HCT116 (cell line): Measurements from ENCODE around the gene TRIM10. TPM values are rescaled to one million over a fixed set of nuclear protein-coding genes. Genes with fewer than 3 reads are reported as not detected.
"Not testable (repeated sequence)": the region's sequence is repeated elsewhere in the genome, so short reads cannot be mapped to it uniquely, and the experiment has no call there.

Experiments
- ATAC-seq: fragments of 200-7000 bp; cut with Tn5 transposase; 2 replicates; pipeline ENCODE4 v1.9.1; 2020; ENCODE audit warnings: mild to moderate bottlenecking, moderate library complexity
- BruUV-seq: library from RNA; stranded (reverse); fragments of 400-500 nt; replicated peaks from 2 replicates; lab custom pipeline; 2021; lab: Mats Ljungman, UMichigan
- CTCF ChIA-PET: fragments of 300-600 bp; sonication (Branson Sonifier 250); formaldehyde crosslinking; loops from one replicate; lab custom pipeline; 2021; ENCODE audit warnings: antibody characterized with exemption; lab: Charles Lee
- POLR2A ChIA-PET: fragments of 300-600, 350-600 bp; sonication (Branson Sonifier 250); formaldehyde crosslinking; loops from one replicate; lab custom pipeline; 2021; ENCODE audit warnings: antibody characterized with exemption; lab: Charles Lee
- RAD21 ChIA-PET, 2 experiments: fragments of 300-600 bp; sonication (Branson Sonifier 250); formaldehyde crosslinking; loops; one replicate each; lab custom pipeline; 2023; ENCODE audit warnings: low total read pairs in 2 of 2; ENCODE audit not compliant: uncharacterized antibody in 2 of 2, unreplicated experiment in 2 of 2, low non-redundant PET in 1 of 2; lab: Charles Lee
- DNase-seq: peaks from one replicate; pipeline ENCODE4 v3.0.0-alpha.2; 2010; ENCODE audit warnings: low read depth, low spot score
- H2AFZ ChIP-seq: fragments of 200-600 bp; shearing (Covaris generic), sonication (generic); 2 replicates; pipeline ENCODE4 v1.6.1; 2017; ENCODE audit warnings: low read depth, mixed run types, mixed read lengths, antibody characterized with exemption, low read length; ENCODE audit not compliant: poor library complexity, severe bottlenecking
- H3K27ac ChIP-seq: 2 replicates; pipeline ENCODE4 v1.5.1; 2012; ENCODE audit warnings: low read depth, low read length
- H3K27me3 ChIP-seq: fragments of 200-600 bp; sonication (generic); 2 replicates; pipeline ENCODE4 v1.6.1; 2016; ENCODE audit warnings: mixed run types, low read length, mixed read lengths; ENCODE audit not compliant: insufficient read depth
- H3K36me3 ChIP-seq, 2 experiments: fragments of 200-500 bp in 1 of 2; fragments of 200-600 bp in 1 of 2; sonication (Bioruptor generic) in 1 of 2; sonication (generic) in 1 of 2; 2 replicates each; pipeline versions ENCODE4 v1.5.1 to v1.6.1; 2014 to 2016; ENCODE audit warnings: low read length in 2 of 2, inconsistent platforms in 1 of 2, mixed read lengths in 1 of 2, mixed run types in 1 of 2; ENCODE audit not compliant: insufficient read depth in 2 of 2, control insufficient read depth in 1 of 2
- H3K4me1 ChIP-seq, 2 experiments: fragments of 200-600 bp in 1 of 2; sonication (generic) in 1 of 2; 2 replicates each; pipeline versions ENCODE4 v1.5.1 to v1.6.1; 2012 to 2017; ENCODE audit warnings: low read length in 2 of 2, inconsistent platforms in 1 of 2, mild to moderate bottlenecking in 1 of 2, mixed read lengths in 1 of 2, mixed run types in 1 of 2, moderate library complexity in 1 of 2; ENCODE audit not compliant: insufficient read depth in 2 of 2, control insufficient read depth in 1 of 2
- H3K4me2 ChIP-seq: fragments of 200-600 bp; sonication (generic); 2 replicates; pipeline ENCODE4 v1.6.1; 2017; ENCODE audit warnings: mixed run types, low read length, mixed read lengths
- H3K4me3 ChIP-seq, 2 experiments: fragments of 200-600 bp in 1 of 2; sonication (generic) in 1 of 2; replicated peaks in 1 of 2; 2 replicates each; pipeline ENCODE4 v1.5.1; 2011 to 2016; ENCODE audit warnings: low read length in 2 of 2, control low read depth in 1 of 2, low read depth in 1 of 2, mild to moderate bottlenecking in 1 of 2, mixed read lengths in 1 of 2, mixed run types in 1 of 2
- H3K79me2 ChIP-seq: fragments of 200-600 bp; sonication (generic); 2 replicates; pipeline ENCODE4 v1.6.1; 2017; ENCODE audit warnings: mild to moderate bottlenecking, mixed run types, low read length, moderate library complexity, mixed read lengths; ENCODE audit not compliant: insufficient read depth
- H3K9ac ChIP-seq: fragments of 200-600 bp; sonication (generic); 2 replicates; pipeline ENCODE4 v1.6.1; 2016; ENCODE audit warnings: low read length, mixed read lengths
- H3K9me2 ChIP-seq: fragments of 200-600 bp; sonication (generic), shearing (Covaris generic); 2 replicates; pipeline ENCODE4 v1.6.1; 2017; ENCODE audit warnings: mixed run types, mild to moderate bottlenecking, moderate library complexity; ENCODE audit not compliant: insufficient read depth
- H3K9me3 ChIP-seq, 2 experiments: fragments of 200-500 bp in 1 of 2; fragments of 200-600 bp in 1 of 2; sonication (Bioruptor generic) in 1 of 2; sonication (generic) in 1 of 2; 2 replicates each; pipeline ENCODE4 v1.6.1; 2014 to 2017; ENCODE audit warnings: low read length in 2 of 2, mixed read lengths in 2 of 2, inconsistent platforms in 1 of 2, low read depth in 1 of 2, mild to moderate bottlenecking in 1 of 2, mixed run types in 1 of 2, moderate library complexity in 1 of 2; ENCODE audit not compliant: control insufficient read depth in 1 of 2, insufficient read depth in 1 of 2
- H4K20me1 ChIP-seq: fragments of 200-600 bp; sonication (generic), shearing (Covaris generic); 2 replicates; pipeline ENCODE4 v1.6.1; 2017; ENCODE audit warnings: mixed run types, mild to moderate bottlenecking, moderate library complexity; ENCODE audit not compliant: insufficient read depth
- CBX3 ChIP-seq: IDR thresholded peaks from 2 replicates; pipeline ENCODE4 v1.6.1; 2012; ENCODE audit warnings: low read depth
- CTCF ChIP-seq, 3 experiments: fragments of 200-600 bp in 1 of 3; sonication (generic) in 1 of 3; IDR thresholded peaks in 2 of 3; conservative IDR thresholded peaks in 1 of 3; 2 replicates each; pipeline ENCODE4 v1.5.1; 2012 to 2017; ENCODE audit warnings: low read depth in 2 of 3, low read length in 2 of 3, antibody characterized with exemption in 1 of 3, borderline replicate concordance in 1 of 3, control low read depth in 1 of 3, mild to moderate bottlenecking in 1 of 3, mixed read lengths in 1 of 3, mixed run types in 1 of 3, moderate library complexity in 1 of 3; ENCODE audit not compliant: insufficient read depth in 1 of 3
- EZH2phosphoT487 ChIP-seq: fragments of 200-600 bp; IDR thresholded peaks from 2 replicates; pipeline ENCODE4 v1.6.1; 2018; ENCODE audit warnings: antibody characterized with exemption, borderline replicate concordance
- JUND ChIP-seq: IDR thresholded peaks from 2 replicates; pipeline ENCODE4 v1.6.1; 2012
- POLR2A ChIP-seq: IDR thresholded peaks from 2 replicates; pipeline ENCODE4 v1.7.0; 2011; ENCODE audit warnings: borderline replicate concordance; ENCODE audit not compliant: insufficient read depth, insufficient read length; ENCODE audit errors: extremely low read depth
- POLR2AphosphoS5 ChIP-seq: IDR thresholded peaks from 2 replicates; pipeline ENCODE4 v1.6.1; 2011; ENCODE audit warnings: mild to moderate bottlenecking, low read depth, low read length, moderate library complexity
- RAD21 ChIP-seq: IDR thresholded peaks from 2 replicates; pipeline ENCODE4 v1.6.1; 2012; ENCODE audit warnings: low read depth, mild to moderate bottlenecking
- REST ChIP-seq: IDR thresholded peaks from 2 replicates; pipeline ENCODE4 v1.6.1; 2012; ENCODE audit warnings: low read depth
- TCF7L2 ChIP-seq: IDR thresholded peaks from 2 replicates; pipeline ENCODE4 v1.7.0; 2011; ENCODE audit warnings: borderline replicate concordance, inconsistent platforms; ENCODE audit not compliant: insufficient read depth, insufficient read length; ENCODE audit errors: extremely low read depth
- YY1 ChIP-seq: IDR thresholded peaks from 2 replicates; pipeline ENCODE4 v1.6.1; 2011; ENCODE audit warnings: low read length, low read depth, moderate library complexity, mild to moderate bottlenecking; ENCODE audit not compliant: insufficient replicate concordance; ENCODE audit errors: extremely low read depth
- ZFX ChIP-seq: fragments of 450-650 bp; IDR thresholded peaks from 2 replicates; pipeline ENCODE4 v1.6.1; 2017
- ZNF274 ChIP-seq: fragments of 200-500 bp; sonication (Bioruptor generic); IDR thresholded peaks from 2 replicates; pipeline ENCODE4 v1.6.1; 2014; ENCODE audit warnings: mild to moderate bottlenecking, low read depth, low read length, inconsistent platforms
- intact Hi-C: fragments of 100-400 bp; cut with micrococcal nuclease; formaldehyde crosslinking; loops from 2 replicates; pipeline ENCODE4 v1.10.0; 2022
- total RNA-seq: library from RNA; stranded (reverse); gene quantifications from one replicate; pipeline ENCODE4 v1.2.1, GENCODE V29; 2021; ENCODE audit not compliant: unreplicated experiment
- TF ChIP-seq, protein P1 (sequence below): IDR thresholded peaks from 2 replicates; pipeline ENCODE4 v1.6.1; 2012

The TRIM10 gene
- total RNA-seq, 1 experiment from 2014 or later = 0.98 TPM

- Histone ChIP-seq H3K27me3 (no peaks in the 10 kb centered on the region), H3K27ac (no peak overlapping the region), H3K9ac (no peak overlapping the region), H3K79me2 (no peaks in the 10 kb centered on the region), H3K4me3 (no peak overlapping the region), H3K9me2 (no peaks in the 10 kb centered on the region), H3K9me3 (no peaks in the 10 kb centered on the region), H2AFZ (no peak overlapping the region), H3K36me3 (no peaks in the 10 kb centered on the region), H4K20me1 (no peaks in the 10 kb centered on the region), H3K4me1 (no peaks in the 10 kb centered on the region), H3K4me2 (no peak overlapping the region)
- CTCF ChIA-PET = interaction anchor here (1.1 kb wide), 1 partner anchor 12 kb away, joined by 6 read pairs; no protein-coding TSS in a partner anchor
- intact Hi-C loops = no loop called here
- ATAC-seq (no peak), DNase-seq (no peak)
- BruUV-seq = no TSS peak
- TF ChIP-seq CBX3 (no peak), TCF7L2 (no peak), REST (no peak), RAD21 (no peak), POLR2A (no peak), JUND (no peak), YY1 (no peak), CTCF (IDR thresholded peaks at IDR 0.05 in 2 of 3, conservative IDR thresholded peaks at IDR 0.05 in 1 of 3; ENCODE audit: borderline replicate concordance in 1 of 3, insufficient read depth in 1 of 3, low read depth in 2 of 3, low read length in 2 of 3) (no peak), EZH2phosphoT487 (no peak), ZFX (no peak), ZNF274 (no peak), POLR2AphosphoS5 (no peak)
- TF ChIP-seq, protein P1, sequence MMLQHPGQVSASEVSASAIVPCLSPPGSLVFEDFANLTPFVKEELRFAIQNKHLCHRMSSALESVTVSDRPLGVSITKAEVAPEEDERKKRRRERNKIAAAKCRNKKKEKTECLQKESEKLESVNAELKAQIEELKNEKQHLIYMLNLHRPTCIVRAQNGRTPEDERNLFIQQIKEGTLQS = no peak
- RAD21 ChIA-PET = no interaction called here
- POLR2A ChIA-PET = interaction anchor here (0.7 kb wide), 1 partner anchor 102 kb away, joined by 3 read pairs; no protein-coding TSS in a partner anchor
These were observed 18.3 kb downstream of the TRIM10 start for GRCh38 chr6:30142665-30143064.

- H3K9me3 ChIP-seq, DNase-seq, H3K27me3 ChIP-seq, RAD21 ChIA-PET, H3K4me2 ChIP-seq, H3K9me2 ChIP-seq, H3K4me3 ChIP-seq, ATAC-seq, H4K20me1 ChIP-seq, BruUV-seq, H3K4me1 ChIP-seq, H2AFZ ChIP-seq, POLR2A ChIA-PET, H3K9ac ChIP-seq, H3K36me3 ChIP-seq, H3K79me2 ChIP-seq, H3K27ac ChIP-seq, intact Hi-C loops: not testable (repeated sequence)
- CTCF ChIA-PET = interaction anchor here (1.3 kb wide), 1 partner anchor 9 kb away, joined by 5 read pairs; no protein-coding TSS in a partner anchor
These were observed 20.8 kb downstream of the TRIM10 start for GRCh38 chr6:30140240-30140639.
